Measurements from ENCODE around the gene NR3C1.
"Not testable (repeated sequence)": the region's sequence is repeated elsewhere in the genome, so short reads cannot be mapped to it uniquely, and the experiment has no call there.

NR3C1 gene

DNA sequence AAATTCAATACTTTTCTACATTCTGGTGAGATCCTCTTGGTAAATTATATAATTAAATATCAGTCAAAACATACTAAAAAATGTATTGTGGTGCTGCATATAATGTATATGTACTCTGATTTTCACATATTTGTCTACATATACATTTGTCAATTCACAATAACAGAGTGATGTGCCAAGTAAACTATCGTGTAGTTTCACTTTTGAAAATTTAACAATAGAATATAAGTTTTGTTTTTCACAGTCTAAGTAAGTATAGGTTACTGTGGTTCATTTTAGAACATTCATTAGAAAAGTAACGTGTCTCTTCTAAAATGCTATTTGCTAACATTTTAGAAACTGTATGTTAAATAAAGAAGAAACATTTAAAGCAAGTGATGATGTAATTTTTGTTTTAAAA lies 73.6 kb downstream of the NR3C1 start:
- no peak for DNase-seq

DNA sequence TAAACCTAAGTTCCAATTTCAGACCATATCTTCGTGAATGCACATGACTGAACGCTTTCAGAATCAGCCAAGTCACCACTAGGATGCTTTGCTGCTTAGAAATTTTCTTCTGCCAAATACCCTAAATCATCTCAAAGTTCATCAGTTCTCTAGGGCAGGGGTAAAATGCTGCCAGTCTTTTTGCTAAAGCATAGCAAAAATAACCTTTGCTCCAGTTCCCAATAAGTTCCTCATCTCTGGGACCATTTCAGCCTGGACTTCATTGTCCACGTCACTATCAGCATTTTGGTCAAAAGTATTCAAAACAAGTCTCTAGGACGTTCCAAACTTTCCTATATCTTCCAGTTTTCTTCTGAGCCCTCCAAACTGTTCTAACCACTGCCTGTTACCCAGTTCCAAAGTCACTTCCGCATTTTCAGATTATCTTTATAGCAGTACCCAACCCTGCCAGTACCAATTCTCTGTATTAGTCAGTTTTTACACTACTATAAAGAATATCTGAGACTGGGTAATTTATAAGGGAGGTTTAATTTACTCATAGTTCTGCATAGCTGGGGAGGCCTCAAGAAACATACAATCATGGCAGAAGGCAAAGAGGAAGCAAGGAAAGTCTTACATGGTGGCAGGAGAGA lies 74.8 kb downstream of the NR3C1 start:
- DNase-seq: no peak

DNA sequence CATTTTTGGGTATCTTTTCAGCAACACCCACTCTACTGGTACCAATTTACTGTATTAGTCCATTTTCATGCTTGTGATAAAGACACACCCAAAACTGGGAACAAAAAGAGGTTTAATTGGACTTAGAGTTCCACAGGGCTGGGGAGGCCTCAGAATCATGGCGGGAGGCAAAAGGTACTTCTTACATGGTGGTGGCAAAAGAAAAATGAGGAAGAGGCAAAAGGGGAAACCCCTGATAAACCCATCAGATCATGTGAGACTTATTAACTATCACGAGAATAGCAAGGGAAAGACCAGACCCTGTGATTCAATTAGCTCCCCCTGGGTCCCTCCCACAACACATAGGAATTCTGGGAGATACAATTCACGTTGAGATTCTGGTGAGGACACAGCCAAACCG lies 78.4 kb downstream of the NR3C1 start:
- not testable (repeated sequence) for DNase-seq

DNA sequence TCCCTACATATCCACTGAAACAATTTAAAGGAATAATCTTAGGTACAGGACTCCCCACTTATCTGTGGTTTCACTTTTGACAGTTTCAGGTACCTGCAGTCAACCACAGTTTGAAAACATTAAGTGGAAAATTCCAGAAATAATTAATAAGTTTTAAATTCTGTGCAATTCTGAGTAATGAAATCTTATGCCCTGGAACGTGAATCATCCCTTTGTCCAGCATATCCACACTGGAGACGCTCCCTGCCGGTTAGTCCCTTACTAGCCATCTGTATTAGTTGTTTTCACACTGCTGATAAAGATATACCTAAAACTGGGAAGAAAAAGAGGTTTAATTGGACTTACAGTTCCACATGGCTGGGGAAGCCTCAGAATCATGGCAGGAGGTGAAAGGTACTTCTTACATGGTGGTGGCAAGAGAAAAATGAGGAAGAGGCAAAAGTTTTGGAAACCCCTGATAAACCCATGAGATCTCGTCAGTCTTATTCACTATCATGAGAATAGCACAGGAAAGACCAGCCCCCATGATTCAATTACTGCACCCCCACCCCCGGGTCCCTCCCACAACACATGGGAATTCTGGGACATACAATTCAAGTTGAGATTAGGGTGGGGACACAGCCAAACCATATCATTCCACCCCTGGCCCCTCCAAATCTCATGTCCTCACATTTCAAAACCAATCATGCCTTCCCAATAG lies 80.4 kb downstream of the NR3C1 start:
- DNase-seq: not testable (repeated sequence)

DNA sequence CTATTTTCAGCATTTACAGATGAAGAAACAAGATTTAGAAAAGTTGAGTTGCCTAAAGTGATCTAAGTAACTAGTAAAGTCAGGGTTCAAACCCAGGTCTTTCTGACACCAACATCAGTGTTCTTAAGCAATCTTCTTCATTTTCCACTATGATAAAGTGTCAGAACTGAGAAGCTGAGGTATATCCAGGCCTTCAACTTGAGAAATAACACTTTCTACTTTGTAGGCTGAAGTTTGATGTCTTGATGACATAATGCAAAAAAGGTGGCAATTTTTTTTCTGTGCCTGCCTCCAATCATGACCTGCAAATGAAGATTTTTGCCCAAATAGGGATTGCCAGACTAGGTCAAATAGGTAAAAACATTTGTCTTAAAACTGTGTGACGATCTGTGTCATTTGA lies 81.3 kb downstream of the NR3C1 start:
- no peak for DNase-seq

DNA sequence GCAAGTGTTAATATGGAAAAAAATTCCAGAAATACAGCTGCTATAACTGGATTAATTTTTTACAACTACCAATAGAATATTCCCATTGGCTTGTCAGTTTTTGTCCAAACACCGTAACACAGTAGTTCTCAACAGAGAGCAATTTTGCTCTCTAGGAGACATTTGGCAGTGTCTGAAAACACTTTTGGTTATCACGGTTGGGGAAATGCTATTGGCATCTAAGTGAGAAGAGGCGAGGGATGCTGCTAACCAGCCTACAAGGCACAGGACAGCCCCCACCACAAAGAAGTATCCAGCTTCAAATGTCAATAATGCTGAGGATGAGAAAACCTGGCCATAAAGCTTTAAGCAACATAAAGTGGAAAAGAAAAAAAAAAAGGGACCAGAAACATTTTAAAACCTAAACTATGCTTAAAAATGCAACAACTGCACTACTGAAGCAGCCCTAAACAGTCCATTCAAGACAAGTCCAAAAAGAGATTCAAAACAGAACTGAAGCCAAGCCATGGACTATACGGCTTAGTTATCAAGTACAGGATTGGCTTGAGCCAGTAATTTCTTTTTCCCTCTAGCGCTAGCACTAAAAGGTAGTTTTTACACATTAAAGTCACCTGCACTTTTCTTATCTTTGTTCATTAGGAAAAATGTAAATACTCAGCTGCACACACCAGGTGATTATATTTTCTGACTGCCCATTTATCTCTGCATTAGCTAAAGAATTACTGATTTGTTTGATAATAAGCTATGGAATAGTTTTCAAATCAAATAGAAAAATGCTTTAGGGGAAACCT lies 83.9 kb downstream of the NR3C1 start:
- DNase-seq: no peak

DNA sequence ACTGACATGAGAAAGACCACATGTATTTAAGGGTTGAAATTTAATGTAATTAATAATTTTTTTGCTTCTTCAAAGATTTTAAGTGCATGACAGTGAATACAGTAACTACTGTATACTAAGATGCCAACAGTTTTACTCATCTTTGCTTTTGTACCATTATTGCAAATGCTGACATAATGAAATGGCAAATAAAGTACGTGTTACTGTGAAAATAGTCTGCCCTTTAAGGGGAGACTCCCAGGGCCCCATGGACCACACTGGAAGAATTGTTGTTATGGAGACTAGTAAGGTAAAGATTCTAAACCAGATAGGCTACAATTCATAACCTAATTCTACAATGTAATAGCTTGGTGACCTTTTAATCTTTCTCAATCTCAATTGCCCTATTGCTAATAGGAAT lies 84.7 kb downstream of the NR3C1 start:
- no peak for DNase-seq

DNA sequence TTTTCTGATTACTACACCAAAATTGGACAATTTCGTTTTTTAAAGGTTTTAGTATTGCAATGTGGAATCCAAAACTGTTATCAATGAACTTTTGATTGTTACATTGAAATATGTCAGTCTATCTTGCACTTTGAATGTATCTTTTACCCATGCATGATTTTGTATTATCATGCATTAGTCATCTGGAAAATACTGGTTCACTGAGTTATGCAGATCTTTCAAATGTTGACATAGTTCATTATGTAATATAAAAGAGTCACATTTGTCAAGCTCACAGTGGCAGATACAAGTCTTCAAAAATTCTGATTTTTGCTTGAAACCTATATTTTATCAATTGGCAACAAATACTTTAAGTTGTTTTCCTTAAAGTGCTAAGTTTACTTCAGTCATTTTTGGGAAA lies 85.2 kb downstream of the NR3C1 start:
- DNase-seq: no peak

DNA sequence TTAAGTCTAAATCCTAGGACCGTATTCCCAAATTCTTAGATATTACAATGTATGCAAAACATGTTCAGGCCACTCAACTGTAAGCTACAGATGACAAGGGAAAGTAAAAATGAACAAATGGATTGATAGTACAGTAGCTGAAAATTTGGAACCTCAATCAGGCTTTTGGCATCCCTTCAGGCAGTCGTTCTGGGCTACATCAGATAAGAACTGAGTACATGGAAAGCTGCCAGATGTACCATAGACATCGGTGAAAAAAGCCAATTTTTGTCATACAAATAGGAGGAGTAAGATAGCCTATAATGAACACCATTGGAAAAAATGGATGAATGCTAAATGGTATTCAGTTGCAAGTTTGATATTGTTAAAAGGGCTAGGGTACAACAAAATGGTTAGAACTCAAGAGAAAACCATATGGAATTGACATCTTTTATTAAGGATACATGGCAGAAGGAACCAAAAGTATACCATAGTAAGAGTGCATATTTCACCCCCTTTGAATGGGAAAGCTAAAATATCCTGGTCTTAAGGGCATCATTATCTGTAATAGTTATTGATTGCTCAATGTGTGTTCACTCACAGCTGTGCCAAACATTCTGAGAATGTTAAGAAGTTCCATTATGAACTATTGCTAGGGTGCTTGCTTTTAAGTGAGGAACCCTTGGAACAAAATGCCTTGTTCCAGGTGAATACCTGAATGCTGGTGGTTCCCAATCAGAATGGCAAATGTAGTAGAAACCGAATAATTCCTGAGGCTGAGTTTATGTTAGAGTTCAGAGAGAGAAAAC lies 86.4 kb downstream of the NR3C1 start:
- DNase-seq: no peak

DNA sequence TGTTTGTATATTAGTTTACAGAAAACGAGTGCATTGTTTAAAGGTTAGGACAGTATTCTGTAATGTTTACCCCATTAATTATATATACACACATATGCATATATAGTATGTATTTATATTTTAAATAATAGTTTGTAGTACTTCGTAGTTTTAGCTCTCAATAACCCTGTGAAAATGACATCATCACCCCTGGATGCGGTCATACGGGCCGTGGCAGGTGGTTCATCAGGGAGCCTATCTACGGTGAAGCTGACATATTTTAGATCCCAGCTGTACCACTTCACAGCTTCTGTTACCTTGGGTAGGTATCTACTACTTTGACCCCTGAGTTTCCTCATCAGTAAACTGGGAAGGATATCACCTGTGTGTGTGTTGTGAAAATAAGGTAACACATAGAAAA lies 87.1 kb downstream of the NR3C1 start:
- no peak for DNase-seq

DNA sequence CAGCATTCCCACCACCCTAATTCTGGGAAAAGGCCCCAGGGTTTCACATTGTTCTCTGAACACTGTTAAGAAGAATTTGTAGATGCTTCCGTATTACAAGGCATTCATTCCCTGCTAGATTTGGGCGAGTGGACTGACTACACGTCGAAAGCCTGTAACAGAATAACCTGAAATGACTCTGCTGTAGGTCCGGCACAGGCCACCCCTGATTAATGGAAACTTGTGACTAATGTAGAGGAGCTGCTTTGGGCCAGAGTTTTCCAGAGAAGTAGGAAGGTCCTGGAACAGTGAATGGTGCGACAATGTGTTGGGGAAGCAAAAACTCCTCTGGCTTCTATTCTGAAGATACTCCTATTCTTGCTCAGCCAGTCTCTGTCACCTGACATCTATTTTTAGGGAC lies 87.6 kb downstream of the NR3C1 start:
- no peak for DNase-seq

DNA sequence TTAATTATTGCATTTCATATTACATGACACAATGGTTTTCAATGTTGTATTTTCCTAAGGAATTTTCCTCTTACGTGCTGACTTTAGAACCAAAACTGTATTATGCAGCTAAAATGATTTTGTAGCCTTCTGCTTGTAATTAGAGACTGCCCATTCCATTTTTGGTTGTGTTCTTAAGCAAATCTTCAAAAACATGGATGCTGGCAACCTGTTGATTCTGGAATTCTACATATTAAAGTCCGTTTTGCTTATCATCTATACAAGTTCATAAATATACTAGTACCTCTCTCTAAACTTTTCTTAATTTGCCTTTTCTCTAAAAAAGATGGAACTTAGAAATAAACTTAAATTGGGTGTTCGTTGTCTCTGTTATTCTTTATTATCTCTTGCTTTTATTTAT lies 88.3 kb downstream of the NR3C1 start:
- no peak for DNase-seq

DNA sequence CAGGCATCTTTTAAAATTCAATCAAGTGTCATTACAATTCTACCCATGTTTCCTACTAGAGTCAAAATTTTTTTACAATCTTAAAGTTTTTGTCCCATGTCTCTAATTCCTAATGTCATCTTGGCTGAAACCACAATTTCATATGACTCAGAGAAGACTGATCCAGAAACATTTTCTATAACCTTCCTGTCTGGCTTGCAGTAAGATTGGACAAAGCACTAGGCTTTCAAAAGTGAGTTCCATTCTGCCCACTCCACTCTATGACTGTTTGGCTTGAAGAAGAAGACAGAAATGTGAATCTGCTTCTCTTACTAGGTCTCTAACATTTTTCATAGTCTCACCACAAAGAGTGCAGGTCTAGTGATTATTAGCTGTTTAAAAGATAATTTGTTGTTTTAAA lies 88.8 kb downstream of the NR3C1 start:
- DNase-seq: no peak

DNA sequence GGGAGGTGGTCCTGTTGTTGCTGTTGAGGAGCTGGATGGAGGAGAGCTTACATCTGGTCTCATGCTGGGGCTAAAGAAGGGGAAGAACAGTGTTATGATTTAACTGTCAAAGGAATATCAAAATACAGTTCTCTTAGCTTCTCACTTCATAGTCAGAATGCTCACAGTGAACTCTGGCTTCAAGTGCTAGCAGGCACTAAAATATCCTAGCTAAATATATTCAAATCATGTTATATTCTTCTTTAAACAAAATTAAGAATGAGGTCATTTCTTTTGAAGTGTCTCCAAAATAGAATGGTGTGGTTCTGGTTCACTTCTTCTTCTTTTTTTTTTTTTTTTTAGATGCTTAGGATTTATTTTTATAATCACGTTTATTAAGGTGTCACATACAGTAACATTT lies 89.4 kb downstream of the NR3C1 start:
- no peak for DNase-seq

DNA sequence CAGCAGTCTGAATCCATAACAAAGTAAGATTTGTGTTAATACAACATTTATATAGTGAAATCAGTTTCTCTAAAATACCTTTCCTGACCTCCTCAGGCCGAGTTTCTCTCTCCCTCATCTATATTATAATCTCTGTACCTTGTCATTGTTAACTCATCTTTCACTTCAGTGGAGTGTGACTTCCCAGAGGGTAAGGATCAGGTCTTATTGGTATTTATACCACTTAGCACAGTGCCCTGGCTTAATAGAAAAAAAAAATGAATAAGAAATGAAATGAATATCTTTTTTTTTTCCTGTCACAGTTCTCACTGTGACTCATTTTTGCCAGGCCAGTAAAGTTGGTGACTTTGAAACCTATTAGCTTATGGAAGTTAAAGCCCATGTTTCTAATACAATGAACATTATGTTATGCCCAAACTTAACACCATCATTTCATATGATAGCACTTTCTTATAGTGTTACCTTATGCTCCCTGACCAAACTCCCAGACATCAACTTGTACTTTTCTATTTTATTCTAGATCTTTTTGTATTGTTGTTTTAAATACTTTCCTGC lies 90.1 kb downstream of the NR3C1 start:
- DNase-seq: no peak

DNA sequence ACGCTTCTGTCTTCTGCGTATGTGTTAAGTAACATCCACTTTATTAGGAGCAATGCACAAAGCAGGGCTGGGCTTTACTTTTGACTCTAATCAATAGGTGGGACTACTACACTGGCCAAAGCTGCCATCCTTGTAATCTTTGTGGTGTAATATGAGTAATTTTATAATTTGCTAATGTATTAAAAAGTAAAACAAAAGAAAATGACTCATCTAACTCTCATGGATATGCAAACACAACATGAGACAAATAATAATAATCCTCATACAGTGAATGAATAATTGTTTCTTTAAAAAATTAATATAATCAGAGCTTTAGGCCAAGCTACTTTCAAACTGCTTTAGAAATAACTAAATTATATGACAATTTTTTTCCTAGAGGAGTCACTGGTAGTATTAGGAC lies 90.7 kb downstream of the NR3C1 start:
- no peak for DNase-seq

DNA sequence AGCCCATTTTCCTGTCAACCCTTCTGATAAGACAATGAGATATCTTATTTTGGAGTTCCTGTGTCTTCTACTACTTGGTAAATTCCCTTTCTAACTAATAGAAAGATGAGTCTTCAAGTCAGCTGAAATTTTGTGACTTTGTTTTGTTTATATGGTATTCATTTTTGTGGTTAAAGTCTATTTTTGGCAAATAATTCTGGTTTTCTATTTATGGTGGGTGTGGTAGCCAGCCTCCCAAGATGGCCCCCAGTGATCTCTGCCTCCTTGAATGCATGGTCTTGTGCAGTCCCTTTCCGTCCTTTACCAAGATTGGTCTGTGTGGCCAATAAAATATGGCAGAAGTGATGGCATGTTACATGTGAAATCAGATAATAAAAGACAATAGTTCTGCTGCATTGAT lies 91.5 kb downstream of the NR3C1 start:
- no peak for DNase-seq

DNA sequence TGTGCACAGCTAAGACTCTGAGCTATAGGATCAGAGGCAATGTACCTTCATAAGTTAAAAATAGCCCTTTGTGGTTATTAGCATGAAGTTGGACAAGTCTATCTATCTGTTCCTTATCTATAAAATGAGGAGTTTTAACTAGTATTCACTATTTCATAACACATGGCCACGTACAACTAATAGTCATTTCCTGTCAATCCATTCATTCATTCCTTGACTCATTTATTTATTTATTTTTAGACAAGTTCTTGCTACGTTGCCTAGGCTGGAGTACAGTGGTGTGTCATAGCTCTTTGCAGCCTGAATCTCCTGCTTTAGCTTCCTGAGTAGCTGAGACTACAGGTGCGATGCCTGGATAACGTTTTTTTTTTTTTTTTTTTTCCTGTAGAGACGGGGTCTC lies 92.1 kb downstream of the NR3C1 start:
- DNase-seq: no peak

DNA sequence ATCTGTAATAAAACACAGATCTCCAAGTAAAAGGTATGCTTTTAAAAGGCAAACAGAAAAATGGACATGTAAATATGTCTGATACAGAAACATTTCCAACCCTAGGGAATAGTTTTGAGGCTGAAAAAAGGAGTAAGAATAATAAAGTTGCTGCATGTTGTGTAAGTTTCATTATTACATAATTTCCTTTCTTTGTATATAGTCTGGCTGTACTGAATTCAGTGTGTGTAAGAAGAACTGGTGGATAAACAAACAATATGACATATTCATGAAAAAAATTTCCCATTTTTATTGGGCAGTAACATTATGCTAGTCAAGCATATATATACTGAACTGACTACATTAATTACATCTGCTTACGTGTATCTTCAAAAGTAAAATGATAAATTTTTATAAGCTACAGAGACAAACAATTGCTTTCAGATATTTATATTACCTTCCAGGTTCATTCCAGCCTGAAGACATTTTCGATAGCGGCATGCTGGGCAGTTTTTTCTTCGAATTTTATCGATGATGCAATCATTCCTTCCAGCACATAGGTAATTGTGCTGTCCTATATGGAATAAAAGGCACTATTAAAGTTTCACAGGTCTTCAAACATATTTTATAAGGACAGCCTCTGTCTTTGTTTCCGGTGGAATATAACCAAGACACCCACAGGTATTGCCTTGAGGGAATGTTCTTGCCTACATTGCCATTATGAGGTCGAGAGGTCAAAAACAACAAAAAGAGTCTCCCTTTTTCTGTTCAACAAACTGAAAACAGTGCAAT lies 93.6 kb downstream of the NR3C1 start:
- no peak for DNase-seq

DNA sequence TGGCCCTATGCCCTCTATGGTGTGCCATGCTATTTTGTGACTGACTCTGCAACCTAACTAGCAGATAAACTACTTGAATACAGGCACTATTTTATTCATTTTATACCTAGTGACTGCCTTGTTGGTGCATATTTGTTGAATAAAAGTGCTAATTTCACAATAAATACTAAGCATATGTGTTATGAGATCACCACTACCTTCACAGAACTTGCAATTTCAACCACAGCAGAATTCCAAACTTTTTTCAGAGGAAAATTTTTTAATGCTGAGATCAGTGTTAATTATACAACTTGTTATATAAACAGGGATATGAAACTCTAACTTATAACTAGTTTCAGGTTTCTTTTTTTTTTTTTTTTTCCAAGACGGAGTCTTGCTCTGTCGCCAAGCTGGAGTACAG lies 94.8 kb downstream of the NR3C1 start:
- no peak for DNase-seq

DNA sequence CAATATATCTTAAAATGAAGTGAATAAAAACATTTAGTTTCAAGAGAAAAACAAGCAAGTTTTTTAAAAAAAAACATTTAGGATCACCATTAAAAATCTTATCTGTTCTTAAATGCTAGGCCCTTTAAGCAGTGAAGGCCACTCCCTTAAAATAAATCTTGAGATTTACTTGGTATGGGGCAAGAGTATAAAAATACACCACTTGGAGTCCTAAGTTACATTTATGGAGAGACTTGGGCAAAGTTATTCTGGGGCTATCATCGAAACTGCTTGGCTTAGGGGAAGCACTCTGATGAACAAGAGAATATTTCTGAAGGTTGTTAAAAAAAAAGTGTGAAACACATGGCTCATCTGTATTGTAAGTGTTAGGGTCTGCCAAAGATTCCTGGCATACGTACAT lies 97.4 kb downstream of the NR3C1 start:
- DNase-seq: no peak

DNA sequence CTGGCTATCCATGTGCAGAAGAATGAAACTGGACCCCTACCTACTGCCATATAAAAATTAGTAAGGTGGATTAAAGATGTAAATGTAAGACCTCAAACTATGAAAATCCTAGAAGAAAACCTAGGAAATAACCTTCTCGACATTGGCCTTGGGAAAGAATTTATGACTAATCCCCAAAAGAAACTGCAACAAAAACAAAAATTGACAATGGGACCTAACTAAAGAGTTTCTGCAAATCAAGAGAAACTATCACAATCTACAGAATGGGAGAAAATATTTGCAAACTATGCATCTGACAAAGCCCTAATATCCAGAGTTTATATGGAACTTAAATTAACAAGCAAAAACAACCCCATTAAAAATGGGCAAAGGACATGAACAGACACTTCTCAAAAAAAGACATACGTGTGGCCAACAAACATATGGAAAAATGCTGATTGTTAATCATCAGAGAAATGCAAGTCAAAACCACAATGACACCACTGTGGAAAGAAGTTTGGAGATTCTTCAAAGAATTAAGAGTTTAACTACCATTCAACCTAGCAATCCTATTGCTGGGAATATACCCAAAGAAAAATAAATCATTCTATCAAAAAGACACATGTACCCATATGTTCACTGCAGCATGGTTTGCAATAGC lies 98.5 kb downstream of the NR3C1 start:
- DNase-seq: no peak
